WTC11 (cell line): Measurements from ENCODE around the gene ARVCF.

Experiments used
- CREB1 ChIP-seq: sonication (generic); formaldehyde crosslinking; IDR thresholded peaks from 2 replicates; pipeline ENCODE4 v1.8.0; 2023; ENCODE audit warnings: mild to moderate bottlenecking, missing genetic modification reagents
- CTCF ChIP-seq: fragments of 200-600 bp; IDR thresholded peaks from 2 replicates; pipeline ENCODE4 v1.8.0; 2022; ENCODE audit warnings: antibody characterized with exemption
- PRDM15 ChIP-seq: sonication (generic); formaldehyde crosslinking; IDR thresholded peaks from 2 replicates; pipeline ENCODE4 v1.8.0; 2022; ENCODE audit warnings: missing genetic modification reagents
- ZNF138 ChIP-seq: sonication (generic); formaldehyde crosslinking; conservative IDR thresholded peaks from 2 replicates; pipeline ENCODE4 v1.8.1; 2022; ENCODE audit warnings: mild to moderate bottlenecking, moderate library complexity, missing genetic modification reagents

- TF ChIP-seq ZNF138, result no peak
- no peak for TF ChIP-seq CREB1
- no peak for TF ChIP-seq CTCF
- no peak for TF ChIP-seq PRDM15 (CRISPR knock-in tag)
Measured at GRCh38 chr22:19989725-19990067, 26.9 kb downstream of the ARVCF start.
